Activated CD8-positive, alpha-beta memory T cell treated with anti-CD3 and anti-CD28 coated beads for 24 hours (primary cell): ENCODE data around the gene ZDHHC18.
"Not testable (repeated sequence)": the region's sequence is repeated elsewhere in the genome, so short reads cannot be mapped to it uniquely, and the experiment has no call there.

Experiments
- DNase-seq: peaks from one replicate; pipeline ENCODE4 v3.0.0-alpha.2; 2020

Gene ZDHHC18

GRCh38 chr1:26792924-26793323, 33.6 kb upstream of the ZDHHC18 start:
- DNase-seq = no peak

GRCh38 chr1:26794391-26794790, 32.1 kb upstream of the ZDHHC18 start:
- DNase-seq = no peak

- no peak for DNase-seq
Measured at GRCh38 chr1:26797627-26798026, 28.9 kb upstream of the ZDHHC18 start.

- DNase-seq = peak; percentile 75
Measured at GRCh38 chr1:26799479-26800142, 26.9 kb upstream of the ZDHHC18 start.

GRCh38 chr1:26803932-26804331, 22.6 kb upstream of the ZDHHC18 start:
- not testable (repeated sequence) for DNase-seq

- DNase-seq = peak; percentile 84
Measured at GRCh38 chr1:26810105-26810504, 16.4 kb upstream of the ZDHHC18 start.

GRCh38 chr1:26811057-26811456, 15.4 kb upstream of the ZDHHC18 start:
- DNase-seq = no peak

- no peak for DNase-seq
Measured at GRCh38 chr1:26811708-26812107, 14.8 kb upstream of the ZDHHC18 start.

- DNase-seq = no peak
Measured at GRCh38 chr1:26814377-26814776, 12.1 kb upstream of the ZDHHC18 start.

- DNase-seq = no peak
Measured at GRCh38 chr1:26814893-26815292, 11.6 kb upstream of the ZDHHC18 start.

GRCh38 chr1:26820784-26821269, 5.7 kb upstream of the ZDHHC18 start:
- DNase-seq = no peak

GRCh38 chr1:26822737-26823395, 3.6 kb upstream of the ZDHHC18 start:
- no peak for DNase-seq

GRCh38 chr1:26824731-26825130, 1.8 kb upstream of the ZDHHC18 start:
- DNase-seq = no peak

- DNase-seq = peak; percentile 68
Measured at GRCh38 chr1:26827106-26827604, 667 bp downstream of the ZDHHC18 start.

- no peak for DNase-seq
Measured at GRCh38 chr1:26827663-26828062, 1.2 kb downstream of the ZDHHC18 start.

GRCh38 chr1:26828411-26828991, 2.0 kb downstream of the ZDHHC18 start:
- DNase-seq = no peak

- no peak for DNase-seq
Measured at GRCh38 chr1:26829184-26829911, 2.9 kb downstream of the ZDHHC18 start.

- no peak for DNase-seq
Measured at GRCh38 chr1:26831059-26831458, 4.6 kb downstream of the ZDHHC18 start.

GRCh38 chr1:26831546-26832248, 5.2 kb downstream of the ZDHHC18 start:
- DNase-seq = no peak

- no peak for DNase-seq
Measured at GRCh38 chr1:26832249-26832960, 5.9 kb downstream of the ZDHHC18 start.

- peak; percentile 86 for DNase-seq
Measured at GRCh38 chr1:26833432-26834405, 7.2 kb downstream of the ZDHHC18 start.
